GM18868 (cell line): ENCODE measurements around the gene TBC1D26.
"Not testable (repeated sequence)": the region's sequence is repeated elsewhere in the genome, so short reads cannot be mapped to it uniquely, and the experiment has no call there.

Experiments used
- ATAC-seq: cut with Tn5 transposase; IDR thresholded peaks from one replicate; pipeline ENCODE4 v1.9.1; 2021; ENCODE audit warnings: mild to moderate bottlenecking, moderate library complexity; ENCODE audit not compliant: unreplicated experiment

Gene TBC1D26

GRCh38 chr17:15731900-15732299, at the start of gene TBC1D26:
Gene TBC1D26, plus strand, starts transcription at chr17:15732283. Its CDS starts 3,066 bp downstream, at chr17:15735349.
- ATAC-seq = not testable (repeated sequence)

- not testable (repeated sequence) for ATAC-seq
These were observed 48.9 kb upstream of the TBC1D26 start for GRCh38 chr17:15683135-15683534.

- ATAC-seq = peak; percentile 90
These were observed 48.1 kb upstream of the TBC1D26 start, which contains the start of gene TRIM16 for GRCh38 chr17:15683824-15684478. Gene TRIM16, minus strand, starts transcription at chr17:15684311. Its CDS starts 32,702 bp downstream, at chr17:15651609.

DNA sequence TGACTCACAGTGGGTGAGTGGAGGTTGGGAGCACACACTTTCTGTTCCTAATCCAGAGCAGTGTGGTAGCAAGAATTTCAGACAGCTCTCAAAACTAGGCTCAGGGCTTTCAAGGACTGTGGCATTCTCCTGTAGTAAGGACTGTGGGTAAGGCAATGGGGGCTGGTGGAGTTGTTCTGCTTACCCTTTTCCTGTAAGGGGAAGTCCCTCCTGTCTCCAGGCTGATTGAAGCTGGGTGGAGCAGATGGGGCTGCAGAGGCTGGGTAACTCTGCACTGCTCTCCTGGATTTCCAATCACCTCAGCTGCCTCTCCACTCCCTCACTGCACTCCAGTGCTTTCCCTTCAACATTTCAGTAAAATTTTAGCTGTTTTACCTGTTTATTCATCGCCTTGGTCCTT, 44.6 kb upstream of the TBC1D26 start:
- not testable (repeated sequence) for ATAC-seq

DNA sequence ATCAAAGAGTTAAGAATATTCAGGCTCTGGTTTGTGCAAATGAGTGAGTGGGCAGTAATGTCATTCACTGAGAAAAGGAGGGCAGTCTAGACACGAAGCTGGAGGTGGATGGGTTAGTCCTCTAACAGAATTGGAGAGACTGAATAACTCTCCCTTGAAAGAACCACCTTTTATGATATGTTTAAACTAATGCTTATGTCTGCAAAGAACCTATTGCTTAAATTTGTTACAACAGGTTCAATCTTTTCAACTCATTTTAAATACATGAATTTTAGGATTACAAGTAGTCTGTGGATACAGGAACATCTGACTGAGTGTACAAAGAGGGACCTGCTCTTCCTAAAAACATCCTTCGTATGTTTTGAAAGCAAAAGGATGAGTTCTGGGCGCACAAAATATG, 33.1 kb upstream of the TBC1D26 start:
- ATAC-seq = peak; percentile 4

GRCh38 chr17:15699413-15699924, 32.6 kb upstream of the TBC1D26 start, which contains the start of gene ZNF286A:
Gene ZNF286A, plus strand, starts transcription at chr17:15699752. Its CDS starts 578 bp downstream, at chr17:15700330.
- peak; percentile 96 for ATAC-seq

DNA sequence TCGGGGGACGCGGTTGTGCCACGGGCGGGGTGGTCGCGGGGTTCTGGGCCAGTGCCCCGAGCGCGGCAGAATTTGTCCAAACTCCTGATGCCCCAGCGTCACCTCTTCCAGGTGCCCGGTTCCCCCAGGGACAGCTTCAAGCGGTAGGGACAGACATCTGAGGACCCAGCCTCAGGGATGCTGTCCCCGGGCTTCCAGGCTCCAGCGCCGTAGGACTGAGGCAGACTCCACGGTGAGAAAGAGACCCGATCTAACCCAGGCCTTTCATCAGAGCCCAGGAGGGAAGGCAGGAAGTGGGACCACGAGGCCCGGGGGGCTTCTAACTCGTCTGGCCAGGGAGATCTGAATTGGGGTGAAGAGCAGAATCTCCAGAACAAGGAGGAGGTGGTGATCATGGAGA, 32.1 kb upstream of the TBC1D26 start:
- peak; percentile 1 for ATAC-seq

DNA sequence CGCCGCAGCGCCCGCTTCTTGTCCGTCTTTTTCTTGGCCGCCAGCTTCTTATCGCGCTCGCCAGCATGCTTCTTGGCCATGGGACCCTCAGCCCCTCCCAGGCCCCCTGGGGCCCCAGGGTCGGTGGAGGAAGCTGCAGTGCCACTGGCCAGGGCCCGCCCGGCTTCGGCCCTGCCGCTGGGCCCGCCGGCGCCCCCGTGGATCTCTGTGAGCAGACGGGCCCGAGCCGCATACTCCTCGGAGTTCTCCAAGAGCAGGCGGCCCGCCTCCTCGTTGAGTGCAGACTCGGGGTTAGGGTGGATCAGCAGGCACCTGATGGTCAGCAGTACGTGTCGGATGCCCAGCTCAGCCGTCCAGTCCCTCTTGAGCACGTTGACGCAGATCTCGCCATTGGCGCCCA, 27.8 kb upstream of the TBC1D26 start:
- ATAC-seq = not testable (repeated sequence)

GRCh38 chr17:15704813-15705212, 27.3 kb upstream of the TBC1D26 start:
- not testable (repeated sequence) for ATAC-seq

DNA sequence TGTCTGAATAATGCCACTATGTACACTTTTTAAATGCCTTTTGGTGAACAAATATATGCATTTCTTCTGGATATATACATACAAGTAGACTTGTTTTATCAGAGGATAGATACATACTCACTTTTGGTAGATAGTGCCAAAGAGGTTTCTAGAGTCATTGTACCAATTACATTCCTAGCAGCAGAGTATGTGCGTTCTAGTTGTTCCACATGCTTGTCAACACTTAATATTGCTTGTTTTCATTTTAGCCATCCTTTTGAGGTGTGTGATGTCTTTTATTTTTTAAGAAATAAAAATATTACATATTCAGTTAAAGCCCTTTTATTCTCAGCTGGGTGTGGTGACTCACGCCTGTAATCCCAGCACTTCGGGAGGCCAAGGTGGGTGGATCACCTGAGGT, 23.2 kb upstream of the TBC1D26 start:
- ATAC-seq = not testable (repeated sequence)

DNA sequence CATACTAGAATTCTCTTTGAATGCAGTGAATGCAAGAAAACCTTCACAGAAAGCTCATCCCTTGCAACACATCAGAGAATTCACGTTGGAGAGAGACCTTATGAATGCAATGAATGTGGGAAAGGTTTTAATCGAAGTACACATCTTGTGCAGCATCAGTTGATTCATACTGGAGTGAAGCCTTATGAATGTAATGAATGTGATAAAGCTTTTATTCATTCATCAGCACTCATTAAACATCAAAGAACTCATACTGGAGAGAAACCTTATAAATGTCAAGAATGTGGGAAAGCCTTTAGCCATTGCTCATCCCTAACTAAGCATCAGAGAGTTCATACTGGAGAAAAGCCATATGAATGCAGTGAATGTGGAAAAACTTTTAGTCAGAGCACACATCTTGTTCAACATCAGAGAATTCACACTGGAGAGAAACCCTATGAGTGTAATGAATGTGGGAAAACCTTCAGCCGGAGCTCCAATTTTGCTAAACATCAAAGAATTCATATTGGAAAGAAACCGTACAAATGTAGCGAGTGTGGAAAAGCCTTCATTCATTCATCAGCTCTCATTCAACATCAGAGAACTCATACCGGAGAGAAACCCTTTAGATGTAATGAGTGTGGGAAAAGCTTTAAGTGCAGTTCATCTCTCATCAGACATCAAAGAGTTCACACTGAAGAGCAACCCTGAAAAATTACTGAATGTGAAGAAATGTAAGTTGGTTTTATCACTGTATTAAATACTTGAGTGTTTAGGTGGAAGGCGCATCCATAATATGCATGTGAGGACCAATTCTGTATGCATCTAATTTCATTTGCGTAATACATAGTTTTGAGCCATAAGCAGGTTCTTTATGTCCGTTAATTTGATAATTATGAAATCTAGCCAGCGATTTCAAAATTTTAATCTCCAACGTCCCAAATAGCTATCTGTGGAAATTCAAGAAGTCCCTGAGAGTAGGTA, 15.2 kb upstream of the TBC1D26 start:
- ATAC-seq = not testable (repeated sequence)

DNA sequence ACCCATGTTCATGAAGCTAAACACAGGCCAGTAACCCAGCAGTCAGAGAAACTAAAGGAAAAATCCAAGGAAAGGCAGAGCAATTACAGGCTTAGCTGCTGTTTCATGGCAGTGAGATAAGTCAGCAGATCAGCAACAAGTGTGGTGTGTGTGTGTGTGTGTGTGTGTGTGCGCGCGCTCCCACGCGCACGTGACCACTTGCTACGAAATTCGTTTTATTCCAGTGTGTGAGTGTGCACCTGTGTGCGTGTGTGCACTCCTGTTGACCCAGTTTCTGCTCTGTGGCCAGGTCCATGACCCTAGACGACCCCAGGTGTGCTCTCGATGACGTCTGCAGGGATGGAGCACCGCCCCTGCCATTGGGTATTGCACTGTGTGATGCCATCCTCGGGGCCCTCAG, 1.5 kb upstream of the TBC1D26 start:
- ATAC-seq = not testable (repeated sequence)

DNA sequence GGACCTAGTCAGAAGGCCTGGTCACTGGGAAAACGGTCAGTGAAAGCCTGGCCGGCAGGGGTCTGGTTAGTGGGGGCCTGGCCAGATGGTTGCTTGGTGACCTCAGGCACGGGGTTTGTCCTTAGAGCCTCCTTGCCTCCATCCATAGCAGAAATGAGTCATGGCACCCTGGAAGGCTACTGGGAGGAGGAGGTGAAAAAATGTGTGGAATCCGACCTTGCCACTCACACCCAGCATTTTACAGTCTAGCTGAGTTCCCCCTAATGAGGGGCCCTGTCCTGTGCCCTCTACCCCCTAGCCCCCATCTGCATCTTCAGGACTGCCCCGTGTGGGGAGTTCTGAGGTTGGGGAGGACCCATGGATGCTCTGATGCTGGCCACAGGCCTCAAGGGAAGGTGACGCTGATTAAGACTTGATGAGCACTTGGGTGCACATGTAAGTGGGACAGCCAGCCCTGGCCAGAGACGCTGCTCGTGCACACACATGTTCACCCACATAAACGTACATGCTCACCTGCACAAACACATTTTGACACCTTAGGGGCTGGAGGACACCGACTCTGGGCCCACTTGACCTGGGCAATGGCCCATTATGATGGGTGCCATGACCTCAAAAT, 1.2 kb downstream of the TBC1D26 start:
- ATAC-seq = not testable (repeated sequence)

DNA sequence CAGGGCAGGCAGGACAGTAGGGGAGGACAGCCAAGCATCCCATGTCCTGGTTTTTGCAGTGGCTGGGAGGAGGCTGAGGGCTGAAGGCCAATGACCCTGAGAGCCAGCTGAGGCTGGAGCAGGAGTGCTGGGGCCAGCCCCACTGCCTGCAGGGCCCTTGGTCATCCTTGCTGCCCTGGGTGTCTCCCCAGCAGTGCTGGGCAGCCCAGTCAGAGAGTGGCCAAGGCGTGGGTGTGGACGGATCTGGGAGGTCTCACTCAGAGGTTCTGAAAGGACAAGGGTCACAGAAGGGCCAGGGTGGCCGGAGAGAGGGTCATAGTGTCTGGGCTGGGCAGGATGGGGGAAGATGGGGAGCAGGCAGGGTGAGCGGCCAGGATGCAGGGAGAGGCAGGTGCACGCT, 4.5 kb downstream of the TBC1D26 start:
- not testable (repeated sequence) for ATAC-seq

- no peak for ATAC-seq
These were observed 6.0 kb downstream of the TBC1D26 start for GRCh38 chr17:15738066-15738465.

DNA sequence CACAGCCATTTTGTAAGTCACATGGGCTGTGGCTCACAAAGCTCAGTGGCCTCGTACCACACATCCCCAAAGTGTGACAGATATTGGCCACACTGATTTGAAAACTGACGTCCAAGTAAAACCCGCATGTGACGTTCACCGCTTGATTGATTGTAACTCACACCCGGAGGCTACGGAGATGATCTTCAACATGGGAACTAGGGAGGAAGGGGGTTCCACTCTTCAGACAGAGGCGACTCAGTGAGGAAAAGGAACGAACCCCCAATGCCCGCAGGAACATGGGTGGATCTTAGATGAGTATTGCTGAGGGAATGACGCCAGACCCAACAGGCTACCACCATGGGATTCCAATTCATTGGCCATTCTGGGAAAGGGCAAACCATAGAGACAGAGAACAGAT, 7.2 kb downstream of the TBC1D26 start:
- ATAC-seq = not testable (repeated sequence)

- not testable (repeated sequence) for ATAC-seq
These were observed 8.0 kb downstream of the TBC1D26 start for GRCh38 chr17:15740041-15740440.

DNA sequence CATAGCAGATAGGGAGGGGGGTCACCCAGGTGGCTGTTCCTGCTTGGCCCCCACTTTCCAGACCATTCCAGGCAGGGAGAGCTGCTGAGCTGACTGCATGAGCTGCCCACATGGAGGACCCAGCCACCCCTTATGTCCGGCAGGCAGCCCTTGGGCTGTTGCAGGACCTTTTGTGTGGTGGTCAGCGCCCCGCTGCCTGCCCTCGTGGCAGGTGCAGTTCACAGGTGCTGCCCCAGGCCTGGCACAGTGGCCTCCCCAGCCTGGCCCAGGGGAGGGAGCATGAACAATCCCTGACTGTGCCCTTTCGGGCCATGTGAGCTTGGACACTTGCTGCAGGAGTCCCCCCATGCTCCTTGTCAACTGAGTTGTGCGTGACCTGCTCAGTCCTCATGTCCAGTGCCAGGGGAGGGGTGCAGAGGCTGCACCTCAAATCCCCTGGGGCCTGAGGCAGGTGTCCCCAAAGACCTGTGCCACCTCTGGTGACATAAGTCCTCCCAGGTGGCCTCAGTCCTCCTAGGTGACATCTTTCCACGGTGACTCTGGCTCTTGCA, 8.6 kb downstream of the TBC1D26 start:
- ATAC-seq = no peak

DNA sequence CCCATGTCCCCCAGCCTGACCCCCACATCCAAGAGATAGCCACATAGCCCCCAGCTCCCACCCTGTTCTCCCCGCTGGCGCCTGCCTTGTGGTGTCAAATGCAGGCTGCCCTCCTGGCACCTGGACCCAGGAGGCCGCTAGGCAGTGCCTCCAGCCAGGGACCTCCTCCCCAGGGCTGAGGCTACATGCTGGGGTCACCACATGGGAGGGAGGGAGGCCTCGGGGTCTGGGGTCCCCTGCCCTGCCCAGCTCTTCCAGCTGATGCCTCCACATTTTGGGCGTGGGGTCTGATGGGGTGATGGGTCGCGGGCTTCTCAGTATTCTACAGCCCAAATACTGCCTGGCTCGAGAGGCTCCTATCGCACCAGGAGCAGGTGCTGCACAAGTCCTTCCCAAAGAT, 9.5 kb downstream of the TBC1D26 start:
- no peak for ATAC-seq

- ATAC-seq = no peak
These were observed 10.1 kb downstream of the TBC1D26 start for GRCh38 chr17:15742051-15742795.
